Nephron progenitor cell (in vitro differentiated cells): ENCODE measurements around the gene CBLN3.

Experiments
- DNase-seq: peaks from one replicate; pipeline ENCODE4 v3.0.0; 2021
- H3K27ac Mint-ChIP-seq: 2 replicates; pipeline ENCODE4 v1.8.0; 2021; ENCODE audit warnings: mild to moderate bottlenecking, moderate library complexity, mixed read lengths
- H3K27me3 Mint-ChIP-seq: 2 replicates; pipeline ENCODE4 v1.8.0; 2021; ENCODE audit warnings: mild to moderate bottlenecking, low read depth, mixed read lengths; ENCODE audit not compliant: poor library complexity
- H3K36me3 Mint-ChIP-seq: 2 replicates; pipeline ENCODE4 v1.8.0; 2021; ENCODE audit warnings: low read depth, mixed read lengths
- H3K4me1 Mint-ChIP-seq: 2 replicates; pipeline ENCODE4 v1.8.0; 2021; ENCODE audit warnings: mixed read lengths
- H3K4me3 Mint-ChIP-seq: 2 replicates; pipeline ENCODE4 v1.8.0; 2021; ENCODE audit warnings: mild to moderate bottlenecking, moderate library complexity, mixed read lengths
- H3K9me3 Mint-ChIP-seq: 2 replicates; pipeline ENCODE4 v1.8.0; 2021; ENCODE audit warnings: mild to moderate bottlenecking, moderate library complexity, mixed read lengths
- CTCF ChIP-seq: fragments of 200-600 bp; sonication (generic); IDR thresholded peaks from 2 replicates; pipeline ENCODE4 v1.5.0; 2021; ENCODE audit warnings: antibody characterized with exemption

Gene CBLN3

GRCh38 chr14:24428628-24429394, 657 bp downstream of the CBLN3 start:
- Mint-ChIP-seq H3K4me3 (peak overlapping the region; percentile 83), H3K27ac (no peak overlapping the region), H3K27me3 (peaks cover 27% of the 10 kb centered on the region), H3K9me3 (peaks cover 4% of the 10 kb centered on the region), H3K36me3 (peaks cover 17% of the 10 kb centered on the region), H3K4me1 (peaks cover 36% of the 10 kb centered on the region)
- no peak for TF ChIP-seq CTCF
- DNase-seq = no peak

GRCh38 chr14:24427537-24428508, 1.6 kb downstream of the CBLN3 start:
- peaks cover 33% of the 10 kb centered on the region for H3K4me1 Mint-ChIP-seq
- peaks cover 24% of the 10 kb centered on the region for H3K27me3 Mint-ChIP-seq
- H3K9me3 Mint-ChIP-seq = peaks cover 4% of the 10 kb centered on the region
- no peak for DNase-seq
- TF ChIP-seq CTCF = no peak
- peak overlapping the region; percentile 64 for H3K4me3 Mint-ChIP-seq
- H3K36me3 Mint-ChIP-seq = peaks cover 7% of the 10 kb centered on the region
- H3K27ac Mint-ChIP-seq = no peak overlapping the region

GRCh38 chr14:24426912-24427536, 2.4 kb downstream of the CBLN3 start:
- peaks cover 5% of the 10 kb centered on the region for H3K36me3 Mint-ChIP-seq
- no peak overlapping the region for H3K27ac Mint-ChIP-seq
- peaks cover 24% of the 10 kb centered on the region for H3K27me3 Mint-ChIP-seq
- H3K4me1 Mint-ChIP-seq = peaks cover 32% of the 10 kb centered on the region
- no peak for DNase-seq
- peaks cover 4% of the 10 kb centered on the region for H3K9me3 Mint-ChIP-seq
- no peak for TF ChIP-seq CTCF
- no peak overlapping the region for H3K4me3 Mint-ChIP-seq

GRCh38 chr14:24426150-24426911, 3.1 kb downstream of the CBLN3 start:
- TF ChIP-seq CTCF = no peak
- no peak overlapping the region for H3K27ac Mint-ChIP-seq

GRCh38 chr14:24425704-24426103, 3.8 kb downstream of the CBLN3 start:
- Mint-ChIP-seq H3K27me3 (peaks cover 24% of the 10 kb centered on the region), H3K36me3 (no peaks in the 10 kb centered on the region), H3K9me3 (peaks cover 4% of the 10 kb centered on the region), H3K4me3 (no peak overlapping the region), H3K4me1 (peaks cover 19% of the 10 kb centered on the region), H3K27ac (no peak overlapping the region)
- no peak for DNase-seq
- TF ChIP-seq CTCF = no peak

More at GRCh38 chr14:24426150-24426911, 3.1 kb downstream of the CBLN3 start:
- Mint-ChIP-seq H3K4me3 (no peak overlapping the region), H3K9me3 (peaks cover 4% of the 10 kb centered on the region), H3K4me1 (peaks cover 25% of the 10 kb centered on the region), H3K36me3 (no peaks in the 10 kb centered on the region), H3K27me3 (peaks cover 24% of the 10 kb centered on the region)
- no peak for DNase-seq
